Hepatocyte (in vitro differentiated cells): ENCODE results near the gene SUPT3H. TPM values are rescaled to one million over a fixed set of nuclear protein-coding genes. Genes with fewer than 3 reads are reported as not detected.

Experiments used
- DNase-seq: peaks from one replicate; pipeline ENCODE4 v3.0.0-alpha.2; 2016; ENCODE audit warnings: low spot score
- H2AFZ ChIP-seq: fragments of 200-600 bp; sonication (generic); 2 replicates; pipeline ENCODE4 v1.6.0; 2016; ENCODE audit warnings: antibody characterized with exemption, mild to moderate bottlenecking
- H3K27ac ChIP-seq: fragments of 200-600 bp; sonication (generic); 2 replicates; pipeline ENCODE4 v1.5.1; 2016; ENCODE audit warnings: mild to moderate bottlenecking
- H3K27me3 ChIP-seq: fragments of 200-600 bp; sonication (generic); 2 replicates; pipeline ENCODE4 v1.6.1; 2016
- H3K36me3 ChIP-seq: fragments of 200-600 bp; sonication (generic); replicated peaks from 2 replicates; pipeline ENCODE4 v1.5.1; 2016; ENCODE audit warnings: low read depth; ENCODE audit not compliant: insufficient read depth
- H3K4me1 ChIP-seq: fragments of 200-600 bp; sonication (generic); 2 replicates; pipeline ENCODE4 v1.5.1; 2016; ENCODE audit warnings: mild to moderate bottlenecking, moderate library complexity; ENCODE audit not compliant: insufficient read depth
- H3K4me2 ChIP-seq: fragments of 200-600 bp; sonication (generic); 2 replicates; pipeline ENCODE4 v1.6.0; 2016
- H3K4me3 ChIP-seq: fragments of 200-600 bp; sonication (generic); 2 replicates; pipeline ENCODE4 v1.5.1; 2016; ENCODE audit warnings: mild to moderate bottlenecking
- H3K79me2 ChIP-seq: fragments of 200-600 bp; sonication (generic); 2 replicates; pipeline ENCODE4 v1.6.0; 2017; ENCODE audit warnings: mild to moderate bottlenecking
- H3K9me2 ChIP-seq: fragments of 200-600 bp; sonication (generic); replicated peaks from 2 replicates; pipeline ENCODE4 v1.6.0; 2017; ENCODE audit warnings: mild to moderate bottlenecking; ENCODE audit not compliant: insufficient read depth
- H3K9me3 ChIP-seq: fragments of 200-600 bp; sonication (generic); 2 replicates; pipeline ENCODE4 v1.5.1; 2016; ENCODE audit warnings: low read depth, mild to moderate bottlenecking
- H4K20me1 ChIP-seq: fragments of 200-600 bp; sonication (generic); 2 replicates; pipeline ENCODE4 v1.6.0; 2016; ENCODE audit warnings: mild to moderate bottlenecking; ENCODE audit not compliant: insufficient read depth, poor library complexity, severe bottlenecking
- EZH2 ChIP-seq: fragments of 200-600 bp; sonication (generic); IDR thresholded peaks from 2 replicates; pipeline ENCODE4 v1.6.1; 2016; ENCODE audit warnings: antibody characterized with exemption, mild to moderate bottlenecking, borderline replicate concordance
- EZH2phosphoT487 ChIP-seq: fragments of 200-600 bp; sonication (generic); IDR thresholded peaks from one replicate; pipeline ENCODE4 v1.6.1; 2018; ENCODE audit warnings: antibody characterized with exemption, mild to moderate bottlenecking, low read depth, moderate library complexity; ENCODE audit not compliant: unreplicated experiment, severe bottlenecking
- WGBS: methylation state at CpG from one replicate; pipeline ENCODE4 v1.1.6; 2016; ENCODE audit warnings: low lambda C conversion rate; ENCODE audit errors: missing lambda C conversion rate; 5-methylcytosine and 5-hydroxymethylcytosine counted together
- polyA plus RNA-seq: library from polyadenylated mRNA; unstranded; fragments of >200 nt; fragmentation: Nextera tagmentation; extraction: Ambion mirVana; gene quantifications from 2 replicates; pipeline ENCODE4 v1.2.1, GENCODE V29; 2016
- total RNA-seq: library from RNA; depleted of rRNA; stranded (reverse); fragments of >200 nt; gene quantifications from 2 replicates; pipeline ENCODE4 v1.2.3, GENCODE V29; 2014
- TF ChIP-seq, protein P1 (sequence below): fragments of 200-600 bp; sonication (generic); IDR thresholded peaks from 2 replicates; pipeline ENCODE4 v1.5.1; 2016; ENCODE audit warnings: antibody characterized with exemption, mild to moderate bottlenecking; ENCODE audit not compliant: poor library complexity

SUPT3H gene
- total and polyA plus RNA-seq, 2 experiments from 2014 or later: 6.8 to 7.7 TPM

DNA sequence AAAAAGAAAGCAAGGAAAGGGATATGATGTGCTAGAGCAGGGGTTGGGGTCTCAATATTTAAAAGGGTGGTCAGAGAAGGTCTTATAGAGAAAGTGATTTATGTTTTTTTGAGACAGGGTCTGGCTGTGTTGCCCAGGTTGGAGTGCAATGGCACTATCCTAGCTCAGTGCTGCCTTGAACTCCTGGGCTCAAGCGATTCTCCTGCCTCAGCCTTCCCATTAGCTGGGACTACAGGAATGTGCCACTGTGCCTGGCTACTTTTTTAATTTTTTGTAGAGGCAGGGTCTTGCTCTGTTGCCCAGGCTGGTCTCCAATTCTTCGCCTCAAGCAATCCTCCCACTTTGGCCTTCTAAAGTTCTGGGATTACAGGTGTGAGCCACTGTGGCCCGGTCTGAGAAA is 557.0 kb downstream of the SUPT3H start:
- WGBS: 96% methylated on average over 3 of the region's 3 CpGs
- no peak overlapping the region for H3K27ac ChIP-seq

DNA sequence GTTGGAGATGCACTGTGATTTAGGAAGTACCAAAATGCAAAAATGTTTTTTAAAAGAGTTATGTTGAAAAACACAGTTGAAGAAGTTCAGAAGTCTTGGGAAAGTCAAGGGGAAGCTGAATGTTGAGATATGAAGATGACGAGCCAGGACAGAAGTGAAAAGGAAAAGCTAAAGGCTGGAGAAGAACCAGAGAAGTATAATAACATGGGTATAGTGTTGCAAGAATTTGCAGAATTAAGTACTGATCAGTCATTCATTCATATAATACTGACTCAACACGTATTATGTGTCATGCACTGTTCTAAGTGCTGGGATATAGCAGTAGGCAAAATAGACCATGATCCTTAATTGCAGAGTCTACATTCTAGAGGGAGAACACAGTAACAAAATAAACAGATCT is 557.4 kb downstream of the SUPT3H start:
- no peak overlapping the region for H3K4me2 ChIP-seq
- H3K4me1 ChIP-seq: no peaks in the 10 kb centered on the region
- H3K79me2 ChIP-seq: no peaks in the 10 kb centered on the region
- H3K36me3 ChIP-seq: no peaks in the 10 kb centered on the region
- H3K27me3 ChIP-seq: no peaks in the 10 kb centered on the region
- H3K27ac ChIP-seq: no peak overlapping the region
- H3K9me3 ChIP-seq: no peaks in the 10 kb centered on the region
- H3K9me2 ChIP-seq: no peaks in the 10 kb centered on the region
- no peaks in the 10 kb centered on the region for H4K20me1 ChIP-seq
- DNase-seq: no peak
- H3K4me3 ChIP-seq: no peak overlapping the region
- TF ChIP-seq, protein P1, sequence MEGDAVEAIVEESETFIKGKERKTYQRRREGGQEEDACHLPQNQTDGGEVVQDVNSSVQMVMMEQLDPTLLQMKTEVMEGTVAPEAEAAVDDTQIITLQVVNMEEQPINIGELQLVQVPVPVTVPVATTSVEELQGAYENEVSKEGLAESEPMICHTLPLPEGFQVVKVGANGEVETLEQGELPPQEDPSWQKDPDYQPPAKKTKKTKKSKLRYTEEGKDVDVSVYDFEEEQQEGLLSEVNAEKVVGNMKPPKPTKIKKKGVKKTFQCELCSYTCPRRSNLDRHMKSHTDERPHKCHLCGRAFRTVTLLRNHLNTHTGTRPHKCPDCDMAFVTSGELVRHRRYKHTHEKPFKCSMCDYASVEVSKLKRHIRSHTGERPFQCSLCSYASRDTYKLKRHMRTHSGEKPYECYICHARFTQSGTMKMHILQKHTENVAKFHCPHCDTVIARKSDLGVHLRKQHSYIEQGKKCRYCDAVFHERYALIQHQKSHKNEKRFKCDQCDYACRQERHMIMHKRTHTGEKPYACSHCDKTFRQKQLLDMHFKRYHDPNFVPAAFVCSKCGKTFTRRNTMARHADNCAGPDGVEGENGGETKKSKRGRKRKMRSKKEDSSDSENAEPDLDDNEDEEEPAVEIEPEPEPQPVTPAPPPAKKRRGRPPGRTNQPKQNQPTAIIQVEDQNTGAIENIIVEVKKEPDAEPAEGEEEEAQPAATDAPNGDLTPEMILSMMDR: no peak
- no peak for TF ChIP-seq EZH2
- no peak for TF ChIP-seq EZH2phosphoT487
- 97% methylated on average over 2 of the region's 2 CpGs for WGBS
- no peak overlapping the region for H2AFZ ChIP-seq

More for the DNA sequence above, 557.0 kb downstream of the SUPT3H start:
- H3K9me3 ChIP-seq: no peaks in the 10 kb centered on the region
- H3K9me2 ChIP-seq: no peaks in the 10 kb centered on the region
- no peaks in the 10 kb centered on the region for H3K79me2 ChIP-seq
- H3K4me2 ChIP-seq: no peak overlapping the region
- H4K20me1 ChIP-seq: no peaks in the 10 kb centered on the region
- peaks cover 4% of the 10 kb centered on the region for H3K4me1 ChIP-seq
- no peak overlapping the region for H2AFZ ChIP-seq
- DNase-seq: no peak
- no peak overlapping the region for H3K4me3 ChIP-seq
- H3K27me3 ChIP-seq: no peaks in the 10 kb centered on the region
- TF ChIP-seq, protein P1: no peak
- no peak for TF ChIP-seq EZH2phosphoT487
- H3K36me3 ChIP-seq: no peaks in the 10 kb centered on the region

DNA sequence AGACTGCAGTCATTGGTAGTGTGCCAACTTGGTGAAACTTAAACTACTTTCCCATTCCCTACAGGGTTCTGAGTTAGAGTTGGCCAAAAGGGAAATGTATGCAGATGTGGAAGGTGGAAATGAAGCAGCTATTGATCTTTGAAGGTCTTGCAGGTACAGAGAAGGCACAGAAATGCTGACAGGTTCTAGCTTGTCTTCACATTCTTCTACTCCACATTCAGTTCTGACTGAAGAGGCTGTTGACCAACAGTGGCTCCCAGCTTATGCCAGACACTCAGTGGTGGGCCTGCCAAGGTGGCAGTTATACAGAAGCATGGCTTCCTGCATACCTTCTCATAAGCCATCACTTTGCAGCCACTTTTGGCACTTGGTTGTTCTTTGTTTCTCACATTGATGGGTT is 566.3 kb downstream of the SUPT3H start:
- TF ChIP-seq, protein P1: no peak
- no peak for TF ChIP-seq EZH2phosphoT487
- no peak for TF ChIP-seq EZH2
- no peaks in the 10 kb centered on the region for H3K27me3 ChIP-seq
- H3K9me3 ChIP-seq: no peaks in the 10 kb centered on the region

DNA sequence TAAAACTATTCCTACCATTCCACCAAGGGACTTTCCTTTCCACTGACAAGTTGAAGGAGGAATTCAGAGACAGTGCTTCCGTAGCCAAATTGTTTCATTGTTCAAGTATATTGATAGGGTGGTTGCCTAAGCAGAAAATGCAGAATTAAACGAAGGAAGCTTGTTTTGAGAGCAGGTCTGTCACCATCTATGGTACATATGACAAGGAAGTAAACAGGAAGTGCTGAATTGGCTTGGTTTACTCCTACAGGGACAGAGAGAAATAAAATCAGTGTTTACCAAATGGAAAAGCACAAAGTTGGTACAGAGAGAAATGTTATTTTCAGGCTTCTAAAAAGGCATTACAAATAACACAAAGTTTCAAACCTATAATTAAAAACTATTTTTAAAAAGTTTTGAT is 568.5 kb downstream of the SUPT3H start:
- 81% methylated on average over 2 of the region's 2 CpGs for WGBS

More for the DNA sequence above, 566.3 kb downstream of the SUPT3H start:
- H3K36me3 ChIP-seq: no peaks in the 10 kb centered on the region
- H3K4me1 ChIP-seq: peaks cover 6% of the 10 kb centered on the region
- no peak overlapping the region for H2AFZ ChIP-seq
- no peak overlapping the region for H3K27ac ChIP-seq
- H3K79me2 ChIP-seq: no peaks in the 10 kb centered on the region
- no peak overlapping the region for H3K4me3 ChIP-seq
- H4K20me1 ChIP-seq: no peaks in the 10 kb centered on the region
- DNase-seq: no peak
- no peaks in the 10 kb centered on the region for H3K9me2 ChIP-seq
- no peak overlapping the region for H3K4me2 ChIP-seq

More for the DNA sequence above, 568.5 kb downstream of the SUPT3H start:
- Histone ChIP-seq H4K20me1 (no peaks in the 10 kb centered on the region), H3K27me3 (no peaks in the 10 kb centered on the region), H3K9me3 (no peaks in the 10 kb centered on the region), H3K4me3 (no peak overlapping the region), H2AFZ (no peak overlapping the region), H3K27ac (no peak overlapping the region), H3K36me3 (no peaks in the 10 kb centered on the region), H3K9me2 (no peaks in the 10 kb centered on the region), H3K4me1 (peaks cover 17% of the 10 kb centered on the region), H3K79me2 (no peaks in the 10 kb centered on the region), H3K4me2 (no peak overlapping the region)
- TF ChIP-seq EZH2 (no peak), EZH2phosphoT487 (no peak)
- TF ChIP-seq, protein P1: no peak
- no peak for DNase-seq
